GM18907 (cell line): ENCODE results near the gene E2F8.

ENCODE experiments used
- ATAC-seq: cut with Tn5 transposase; IDR thresholded peaks from one replicate; pipeline ENCODE4 v1.9.1; 2021; ENCODE audit warnings: mild to moderate bottlenecking, moderate library complexity; ENCODE audit not compliant: unreplicated experiment

Gene E2F8

GRCh38 chr11:19225123-19225522, 15.6 kb downstream of the E2F8 start:
- ATAC-seq, result no peak

- no peak for ATAC-seq
Observed at GRCh38 chr11:19220903-19221724, 19.6 kb downstream of the E2F8 start.

GRCh38 chr11:19218786-19219460, 21.8 kb downstream of the E2F8 start:
- ATAC-seq, result no peak

GRCh38 chr11:19218216-19218615, 22.5 kb downstream of the E2F8 start:
- no peak for ATAC-seq

- no peak for ATAC-seq
Observed at GRCh38 chr11:19216709-19217374, 23.9 kb downstream of the E2F8 start.

GRCh38 chr11:19216021-19216420, 24.7 kb downstream of the E2F8 start:
- ATAC-seq, result no peak

GRCh38 chr11:19209617-19210370, 31.0 kb downstream of the E2F8 start:
- no peak for ATAC-seq

- ATAC-seq, result no peak
Observed at GRCh38 chr11:19208959-19209546, 31.7 kb downstream of the E2F8 start.

- no peak for ATAC-seq
Observed at GRCh38 chr11:19208181-19208580, 32.6 kb downstream of the E2F8 start.

GRCh38 chr11:19204836-19205235, 35.9 kb downstream of the E2F8 start:
- ATAC-seq, result no peak

- no peak for ATAC-seq
Observed at GRCh38 chr11:19201737-19202605, 38.8 kb downstream of the E2F8 start, which contains the start of gene CSRP3. CSRP3 (minus strand) TSS chr11:19201983; CDS start chr11:19192448, 9,535 bp downstream.

- no peak for ATAC-seq
Observed at GRCh38 chr11:19200410-19201201, 40.1 kb downstream of the E2F8 start.

- no peak for ATAC-seq
Observed at GRCh38 chr11:19199771-19200170, 41.0 kb downstream of the E2F8 start.

GRCh38 chr11:19199048-19199447, 41.7 kb downstream of the E2F8 start:
- ATAC-seq, result no peak

GRCh38 chr11:19196432-19196831, 44.3 kb downstream of the E2F8 start:
- ATAC-seq, result no peak

GRCh38 chr11:19194620-19195308, 46.0 kb downstream of the E2F8 start:
- no peak for ATAC-seq

GRCh38 chr11:19193916-19194315, 46.8 kb downstream of the E2F8 start:
- ATAC-seq, result no peak

- ATAC-seq, result no peak
Observed at GRCh38 chr11:19191530-19192169, 49.1 kb downstream of the E2F8 start.
